HG03159 (cell line): ENCODE measurements around the gene RAI2.

Source experiments
- ATAC-seq: cut with Tn5 transposase; IDR thresholded peaks from one replicate; pipeline ENCODE4 v1.9.1; 2021; ENCODE audit warnings: mild to moderate bottlenecking, moderate library complexity; ENCODE audit not compliant: unreplicated experiment

The RAI2 gene

DNA sequence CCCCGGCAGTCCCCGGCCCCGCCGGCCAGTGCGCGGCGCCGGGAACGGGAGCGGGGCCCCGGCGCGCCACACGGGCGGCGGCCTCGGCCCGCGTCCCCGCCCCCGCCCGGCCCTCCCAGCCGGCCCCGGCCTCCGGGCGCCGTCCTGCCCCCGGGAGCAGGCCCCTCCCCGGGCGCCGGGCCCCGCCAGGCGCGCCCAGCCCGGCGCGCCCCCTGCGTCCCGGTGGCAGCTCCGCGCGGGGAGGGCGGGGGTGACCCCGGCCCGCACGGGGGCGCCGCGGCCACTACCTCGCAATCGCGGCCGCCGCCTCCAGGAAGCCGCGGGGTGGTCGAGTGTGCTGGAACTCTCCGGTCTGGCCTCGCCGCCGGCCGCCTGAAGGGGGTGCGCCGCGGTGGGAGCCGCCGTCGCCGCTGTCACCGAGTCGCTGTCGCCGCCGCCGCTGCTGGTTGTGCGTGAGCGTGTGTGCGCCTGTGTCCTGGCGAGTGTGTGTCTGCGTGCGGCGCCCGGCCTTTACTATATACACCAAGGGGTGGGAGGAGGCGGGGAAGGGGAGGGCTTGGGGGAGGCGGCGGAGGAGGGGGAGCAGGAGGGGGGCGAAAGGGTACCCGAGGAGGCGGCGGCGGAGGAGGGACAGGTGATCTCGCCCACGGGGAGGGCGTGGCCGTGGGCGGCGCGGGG is at the start of gene RAI2:
RAI2 (minus strand) TSS at position 488 of the 678 bp plus-strand sequence. CDS start 59,288 bp downstream, outside the sequence.
- ATAC-seq: no peak

DNA sequence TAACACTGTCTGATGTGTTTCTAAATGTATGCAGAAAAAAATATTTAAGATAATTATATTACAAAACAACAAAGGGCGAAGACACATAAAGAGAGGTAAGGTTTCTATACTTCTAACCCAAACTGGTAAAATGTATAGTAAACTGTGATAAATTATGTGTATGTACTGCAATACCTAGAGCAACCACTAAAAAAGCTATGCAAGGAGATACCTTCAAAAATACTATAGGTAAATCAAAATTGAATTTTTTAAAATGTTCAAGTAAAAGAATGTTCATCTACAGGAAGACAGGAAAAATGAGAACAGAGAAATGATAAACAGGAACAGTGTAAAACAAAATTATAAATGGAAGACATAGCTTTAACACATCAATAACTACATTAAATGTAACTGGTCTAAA is 27.3 kb upstream of the RAI2 start:
- ATAC-seq: no peak

- ATAC-seq: no peak
Measured at GRCh38 chrX:17882680-17883079, 21.6 kb upstream of the RAI2 start.

GRCh38 chrX:17878028-17878670 is 17.1 kb upstream of the RAI2 start:
- ATAC-seq: no peak

DNA sequence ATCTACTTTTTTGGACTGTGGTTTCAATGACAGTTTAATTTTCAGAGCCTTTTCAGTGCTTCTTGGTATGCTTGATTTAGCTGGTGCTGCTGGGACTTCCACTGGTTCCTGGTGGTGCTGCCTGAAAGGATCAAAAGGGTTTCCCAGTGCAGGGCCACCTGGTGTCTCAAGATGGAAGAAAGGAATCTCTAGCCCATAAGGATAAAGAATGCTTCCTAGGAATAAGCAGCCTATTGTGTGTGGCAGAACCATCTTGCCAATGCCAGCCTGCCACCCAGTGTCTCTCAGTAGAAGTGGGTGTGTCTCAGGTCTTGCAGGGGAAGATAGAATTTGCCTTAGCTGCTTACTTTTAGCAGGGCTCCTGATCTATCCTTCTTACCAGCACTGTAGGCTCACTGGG is 15.0 kb upstream of the RAI2 start:
- ATAC-seq: no peak

DNA sequence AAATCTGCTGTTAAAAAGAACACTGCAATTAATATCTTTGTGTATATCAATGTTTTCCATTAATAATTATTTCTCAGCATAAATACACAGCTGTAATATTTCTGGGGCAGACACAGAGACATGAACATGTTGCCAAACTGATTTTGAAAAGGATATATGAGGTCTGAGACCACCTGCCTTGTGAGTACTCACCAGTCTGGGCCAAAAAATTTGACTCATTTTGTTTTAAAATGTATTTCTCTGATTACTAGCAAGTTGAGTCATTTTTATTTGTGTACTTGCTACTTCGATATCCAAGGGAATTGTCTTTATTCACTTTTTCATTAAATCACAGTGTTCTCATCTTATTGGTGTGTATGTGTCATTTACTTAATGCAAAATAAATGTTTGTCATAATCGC is 8.5 kb upstream of the RAI2 start:
- no peak for ATAC-seq

DNA sequence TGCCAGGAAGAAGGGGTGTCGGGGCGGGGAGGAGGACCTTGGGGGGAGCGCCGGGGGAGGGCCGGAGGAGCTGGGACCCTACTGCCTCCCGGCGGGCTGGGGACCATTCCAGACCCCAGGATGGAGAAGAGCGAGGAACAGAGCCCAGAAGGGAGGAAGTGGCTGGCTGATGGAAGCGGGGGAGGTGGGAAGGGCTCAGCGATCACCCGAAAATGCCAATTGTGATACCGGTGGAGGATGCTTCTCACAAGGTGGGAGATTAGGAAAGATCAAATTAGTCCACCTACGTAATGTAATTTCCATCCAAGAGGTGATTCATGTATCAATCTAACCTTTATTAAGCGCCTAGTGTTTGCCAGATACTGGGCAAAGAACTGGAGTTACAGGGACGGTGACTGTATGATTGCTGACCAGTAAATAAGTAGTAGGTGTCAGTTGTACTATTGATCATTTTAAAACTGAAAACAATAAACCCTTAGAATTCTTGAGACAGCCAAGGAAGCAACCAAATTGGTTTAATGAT is 452 bp upstream of the RAI2 start:
- ATAC-seq: no peak

DNA sequence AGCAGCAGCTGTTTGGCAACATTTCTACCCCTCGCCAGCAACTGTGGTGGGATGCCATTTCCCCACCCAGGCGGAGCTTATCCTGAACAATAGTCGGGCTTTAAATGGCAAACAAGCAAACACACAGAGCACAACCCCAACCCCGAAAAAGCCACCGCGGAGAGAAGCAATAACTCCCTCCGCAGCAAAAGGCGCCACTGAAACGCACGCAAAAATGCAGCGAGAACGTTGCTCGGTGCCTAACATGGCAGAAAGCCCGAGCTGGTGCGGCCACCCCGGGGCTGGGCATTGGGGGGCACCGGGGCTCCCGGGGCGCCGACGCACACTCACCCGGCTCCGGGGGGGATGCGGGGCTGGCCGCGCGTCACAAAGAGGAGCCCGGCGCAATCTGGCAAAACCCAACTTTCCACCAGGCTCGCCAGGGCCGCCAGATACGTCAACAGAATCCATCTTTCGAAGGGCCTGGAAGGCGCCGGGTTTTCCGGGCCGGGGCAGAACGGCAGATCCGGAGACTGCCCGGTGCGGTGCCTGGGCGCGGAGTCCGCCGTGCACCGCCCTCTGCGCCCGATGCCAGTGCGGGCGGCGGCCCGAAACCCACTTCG is 818 bp downstream of the RAI2 start:
- no peak for ATAC-seq

- ATAC-seq: no peak
Measured at GRCh38 chrX:17859609-17860178, 1.4 kb downstream of the RAI2 start.

GRCh38 chrX:17854531-17854930 is 6.6 kb downstream of the RAI2 start:
- ATAC-seq: no peak

DNA sequence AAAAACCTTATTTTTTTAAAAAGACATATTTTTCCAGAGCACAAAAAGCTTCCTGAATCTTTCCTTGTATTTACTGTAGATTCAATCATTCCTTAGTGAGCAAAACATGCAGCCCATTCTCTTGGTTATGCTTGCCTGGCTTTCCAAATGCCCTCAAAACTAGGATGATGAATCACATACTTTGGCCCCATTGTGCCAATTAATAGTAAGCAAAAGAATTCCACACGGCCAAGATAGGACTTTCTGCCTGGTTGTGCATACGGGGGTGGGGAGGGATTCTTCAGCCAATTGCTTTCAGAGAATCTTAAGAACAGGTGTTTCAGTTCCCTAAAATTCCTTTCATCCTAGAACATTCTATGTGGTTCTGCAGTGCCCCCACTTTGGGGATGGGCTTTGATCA is 7.0 kb downstream of the RAI2 start:
- no peak for ATAC-seq

DNA sequence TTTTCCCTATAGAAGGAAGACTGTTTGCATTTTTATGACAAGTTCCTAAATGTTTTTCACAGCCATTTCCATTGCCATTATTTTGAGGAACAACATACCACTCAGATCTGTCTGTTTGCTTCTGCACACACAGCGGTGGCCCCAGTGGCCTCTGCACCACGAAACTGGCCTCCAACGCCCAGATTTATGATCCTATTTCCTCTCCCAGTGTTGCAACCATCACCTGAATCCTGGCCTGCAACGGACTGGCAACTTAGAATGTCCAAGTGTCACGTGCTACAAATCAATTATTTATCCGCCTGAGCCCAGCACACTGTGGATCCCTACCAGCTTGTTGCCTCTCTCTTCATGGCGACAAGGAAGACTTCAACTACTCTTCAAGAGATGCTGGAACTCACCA is 9.2 kb downstream of the RAI2 start:
- no peak for ATAC-seq

DNA sequence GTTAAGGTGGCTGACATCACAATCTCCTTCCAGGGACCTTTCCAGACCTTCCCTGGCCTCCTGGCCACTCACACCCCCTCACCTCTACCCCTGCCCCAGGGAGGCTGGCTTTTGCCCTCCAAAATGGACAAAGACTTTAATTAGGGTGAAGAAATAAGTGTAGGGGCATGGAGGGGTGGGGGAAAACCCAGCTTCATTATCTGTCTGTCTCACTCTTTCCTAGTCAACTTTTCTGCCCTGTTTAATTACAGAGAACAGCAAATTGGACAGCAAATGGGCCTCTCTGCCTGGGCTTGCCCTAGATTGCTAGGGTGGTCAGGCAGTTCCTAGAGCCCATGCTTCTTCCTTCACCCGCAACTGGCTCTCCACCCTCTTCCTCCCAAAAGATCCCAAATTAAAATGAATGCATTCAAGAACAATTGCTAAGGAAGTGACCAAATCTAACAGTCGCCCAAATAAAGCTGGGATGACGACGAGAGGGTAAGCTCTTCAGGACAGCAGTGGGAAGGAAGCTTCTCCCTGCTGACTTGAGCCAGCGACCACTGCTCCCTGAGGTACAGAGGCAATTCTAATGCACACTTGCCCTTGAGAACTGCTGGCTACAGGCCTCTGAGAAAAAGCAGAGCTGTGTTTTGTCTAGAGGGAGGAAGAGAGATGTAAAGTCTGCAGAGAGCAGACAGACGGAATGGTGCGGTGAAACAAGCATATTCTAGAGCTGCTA is 12.4 kb downstream of the RAI2 start:
- ATAC-seq: no peak

GRCh38 chrX:17846045-17846444 is 15.1 kb downstream of the RAI2 start:
- ATAC-seq: no peak

DNA sequence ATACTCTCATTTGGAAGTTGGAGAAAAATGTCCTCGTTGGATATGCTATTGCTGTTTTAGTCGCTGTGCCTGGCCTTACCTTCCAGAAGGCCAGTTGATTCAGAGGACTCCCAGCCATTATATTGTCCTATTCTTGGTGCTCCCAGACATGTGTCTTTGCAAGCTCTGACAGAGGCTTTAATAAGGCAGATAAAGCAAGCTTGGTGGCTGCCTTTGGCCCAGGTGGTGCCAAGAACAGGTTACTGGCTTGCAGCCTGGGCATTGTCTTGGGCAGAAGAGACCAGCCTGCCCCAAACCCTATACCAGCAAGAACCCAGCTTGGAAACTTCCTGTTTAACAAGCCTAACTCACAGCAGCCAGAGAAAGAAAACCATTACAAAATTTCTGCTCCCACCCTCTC is 16.9 kb downstream of the RAI2 start:
- ATAC-seq: no peak

GRCh38 chrX:17842769-17843525 is 18.2 kb downstream of the RAI2 start:
- ATAC-seq: no peak

GRCh38 chrX:17839269-17839668 is 21.8 kb downstream of the RAI2 start:
- no peak for ATAC-seq

DNA sequence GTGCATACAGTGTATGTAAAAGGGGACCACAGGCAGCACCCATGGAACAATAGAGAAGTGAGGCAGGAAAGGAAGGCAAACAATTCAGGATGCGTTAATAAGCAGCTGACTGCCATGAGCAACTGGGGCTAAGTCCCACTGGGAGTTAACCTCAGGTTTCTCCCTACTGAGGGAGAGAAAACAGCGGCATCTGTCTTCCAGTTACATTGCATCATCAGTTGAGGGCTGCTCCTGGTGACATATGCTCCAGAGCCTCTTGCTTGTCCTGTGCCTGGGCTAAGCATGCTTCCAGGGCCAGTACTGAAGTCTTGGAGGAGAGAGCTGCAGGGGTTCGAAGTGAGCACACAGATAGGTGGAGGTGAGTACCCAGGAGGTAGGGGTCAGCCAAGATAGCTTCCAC is 24.3 kb downstream of the RAI2 start:
- no peak for ATAC-seq

DNA sequence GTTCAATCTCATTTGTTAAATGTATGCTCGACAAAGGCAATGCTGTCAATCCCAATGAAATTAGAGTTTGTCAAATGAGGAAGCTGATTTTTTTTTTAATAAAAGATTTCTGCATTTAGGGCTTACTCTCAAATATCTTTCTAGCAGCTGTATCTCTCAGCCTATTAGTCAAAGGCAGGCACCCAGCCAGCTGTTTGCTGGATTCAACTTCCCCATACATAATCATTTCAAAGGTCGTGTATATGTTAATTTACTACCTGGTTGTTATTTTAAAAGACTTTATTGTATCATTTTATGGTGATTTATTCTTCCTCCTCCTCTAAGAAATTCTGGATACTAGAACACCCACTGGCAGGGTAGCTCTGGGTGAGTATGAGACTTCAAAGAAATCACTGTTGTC is 27.1 kb downstream of the RAI2 start:
- no peak for ATAC-seq

- no peak for ATAC-seq
Measured at GRCh38 chrX:17831255-17831654, 29.8 kb downstream of the RAI2 start.
